Left ventricle myocardium superior (tissue), 1 donor: ENCODE measurements around the gene STPG1. TPM values are rescaled to one million over a fixed set of nuclear protein-coding genes. Genes with fewer than 3 reads are reported as not detected.

Experiments
- total RNA-seq: library from RNA; stranded (reverse); fragmentation: NEBNext Ultra II Directional; extraction: Animal tissue kit (Norgen Biotek cat#: 25700); gene quantifications from one replicate; pipeline ENCODE4 v1.2.1, GENCODE V29; 2021
- donor health status: DM: no; HTN: yes; CAD: no; lungs with severe emphysema.

Gene STPG1
- total RNA-seq, 1 donor from 2014 or later, result 4.9 TPM

Other genes with a start within 250 kb of the STPG1 start
- gene IFNLR1, start 226.5 kb downstream of the STPG1 start, total RNA-seq, result 3.7 TPM
- not detected for gene GRHL3, start 94.4 kb downstream of the STPG1 start, total RNA-seq
- 34.6 TPM for gene NIPAL3, start 2.0 kb upstream of the STPG1 start, total RNA-seq
- 6.4 TPM for gene RCAN3, start 89.1 kb upstream of the STPG1 start, total RNA-seq
- gene NCMAP, start 142.3 kb upstream of the STPG1 start, total RNA-seq, result 0.27 TPM
- 65.5 TPM for gene SRRM1, start 229.5 kb upstream of the STPG1 start, total RNA-seq